NK-92 treated with Interleukin-12 subunit alpha and Interleukin-12 subunit beta, amount 100 ng/mL, for 24 hours (cell line): ENCODE measurements around the gene FBXL13.
"Not testable (repeated sequence)": the region's sequence is repeated elsewhere in the genome, so short reads cannot be mapped to it uniquely, and the experiment has no call there.

Experiments used
- DNase-seq: peaks from one replicate; lab custom pipeline; 2025; lab: John Stamatoyannopoulos, UW

The FBXL13 gene

GRCh38 chr7:103079836-103080235 lies 5.2 kb upstream of the FBXL13 start:
- no peak for DNase-seq

GRCh38 chr7:103078226-103078625 lies 3.6 kb upstream of the FBXL13 start:
- not testable (repeated sequence) for DNase-seq

GRCh38 chr7:103077318-103077717 lies 2.7 kb upstream of the FBXL13 start:
- no peak for DNase-seq

- DNase-seq: peak; percentile 19
These were observed 2.2 kb upstream of the FBXL13 start for GRCh38 chr7:103076764-103077163.

GRCh38 chr7:103075337-103075918 lies 832 bp upstream of the FBXL13 start:
- DNase-seq: peak; percentile 73

- DNase-seq: no peak
These were observed 542 bp downstream of the FBXL13 start for GRCh38 chr7:103073989-103074518.

DNA sequence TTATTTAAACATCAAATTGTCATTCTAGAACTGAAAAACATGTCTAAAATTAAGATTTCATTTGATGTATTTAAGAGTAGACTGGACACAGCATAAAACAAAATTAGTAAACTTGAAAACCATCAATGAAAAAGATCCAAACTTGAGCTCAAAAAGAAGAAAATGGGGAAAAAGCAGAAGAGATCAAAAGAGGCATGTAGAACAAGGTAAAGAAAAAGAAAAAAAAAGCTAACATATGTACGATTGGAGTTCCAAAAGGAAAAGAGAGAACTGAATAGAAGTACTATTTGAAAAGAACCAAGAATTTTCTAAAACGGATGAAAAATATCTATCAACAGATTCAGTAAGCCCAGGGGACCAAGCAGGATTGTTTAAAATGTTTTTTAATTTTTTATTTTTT lies 3.6 kb downstream of the FBXL13 start:
- DNase-seq: no peak

- DNase-seq: no peak
These were observed 5.9 kb downstream of the FBXL13 start for GRCh38 chr7:103068414-103069403.

DNA sequence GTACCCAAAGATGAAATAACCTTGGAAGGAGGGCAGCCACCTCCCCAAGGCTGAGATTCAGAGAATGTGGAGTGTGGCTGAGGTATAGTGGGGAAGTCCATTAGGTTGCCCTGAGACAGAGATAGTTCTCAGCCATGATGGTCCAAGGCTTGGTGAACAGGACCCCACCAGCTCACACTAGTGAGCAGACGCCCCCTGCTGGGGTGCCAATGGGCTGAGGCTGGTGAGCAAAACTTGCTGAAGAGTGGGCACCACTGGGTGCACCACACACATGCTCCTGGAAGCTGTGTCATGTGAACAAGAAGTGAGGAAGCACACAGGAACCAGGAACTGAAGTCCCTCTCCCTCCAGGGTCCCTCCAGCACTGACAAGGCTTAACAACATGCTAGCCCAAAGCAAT lies 8.9 kb downstream of the FBXL13 start:
- DNase-seq: peak; percentile 41

- no peak for DNase-seq
These were observed 10.7 kb downstream of the FBXL13 start for GRCh38 chr7:103063895-103064294.

- no peak for DNase-seq
These were observed 15.1 kb downstream of the FBXL13 start for GRCh38 chr7:103059471-103059870.

GRCh38 chr7:103058122-103058521 lies 16.5 kb downstream of the FBXL13 start:
- no peak for DNase-seq

- DNase-seq: not testable (repeated sequence)
These were observed 18.6 kb downstream of the FBXL13 start for GRCh38 chr7:103056006-103056405.

DNA sequence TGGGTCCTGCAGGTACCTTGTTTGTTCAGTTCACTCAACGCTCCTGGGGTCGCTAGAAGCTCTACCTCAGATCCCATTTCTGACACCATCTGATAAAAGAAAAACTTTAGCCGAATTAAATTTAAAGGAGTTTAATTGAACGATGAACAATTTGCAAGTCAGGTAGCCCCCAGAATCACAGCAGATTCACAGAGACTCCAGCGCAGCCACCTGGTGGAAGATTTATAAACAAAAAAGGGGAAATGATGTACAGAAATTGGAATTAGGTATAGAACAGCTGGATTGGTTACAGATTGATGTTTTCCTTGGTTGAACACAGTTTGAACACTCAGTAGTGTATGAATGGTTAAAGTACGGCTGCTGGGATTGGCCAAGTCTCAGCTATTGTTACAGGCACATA lies 23.1 kb downstream of the FBXL13 start:
- no peak for DNase-seq

DNA sequence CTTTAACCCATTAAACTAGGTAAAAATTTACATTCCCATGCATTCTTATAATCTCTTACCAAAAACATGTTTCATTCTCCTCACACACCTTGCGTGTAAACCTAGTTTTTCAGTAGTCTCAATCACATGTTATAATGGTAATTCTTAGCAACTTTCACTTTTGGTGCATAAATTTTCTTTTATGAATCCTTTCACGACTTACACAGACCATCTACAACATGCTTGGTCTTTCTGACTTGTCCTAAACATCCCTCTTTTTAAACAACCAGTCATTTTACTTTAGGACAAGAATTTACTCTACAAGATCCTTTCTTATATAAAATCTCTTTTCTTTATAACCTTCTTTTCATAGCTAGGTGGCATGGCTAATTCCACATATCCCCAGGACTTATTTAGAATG lies 25.8 kb downstream of the FBXL13 start:
- DNase-seq: no peak

DNA sequence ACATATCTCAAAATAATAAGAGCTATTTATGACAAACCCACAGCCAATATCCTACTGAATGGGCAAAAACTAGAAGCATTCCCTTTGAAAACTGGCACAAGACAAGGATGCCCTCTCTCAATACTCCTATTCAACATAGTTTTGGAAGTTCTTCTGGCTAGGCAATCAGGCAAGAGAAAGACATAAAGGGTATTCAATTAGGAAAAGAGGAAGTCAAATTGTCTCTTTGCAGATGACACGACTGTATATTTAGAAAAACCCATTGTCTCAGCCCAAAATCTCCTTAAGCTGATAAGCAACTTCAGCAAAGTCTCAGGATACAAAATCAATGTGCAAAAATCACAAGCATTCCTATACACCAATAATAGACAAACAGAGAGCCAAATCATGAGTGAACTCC lies 32.8 kb downstream of the FBXL13 start:
- DNase-seq: not testable (repeated sequence)

- DNase-seq: not testable (repeated sequence)
These were observed 36.5 kb downstream of the FBXL13 start for GRCh38 chr7:103037823-103038739.

DNA sequence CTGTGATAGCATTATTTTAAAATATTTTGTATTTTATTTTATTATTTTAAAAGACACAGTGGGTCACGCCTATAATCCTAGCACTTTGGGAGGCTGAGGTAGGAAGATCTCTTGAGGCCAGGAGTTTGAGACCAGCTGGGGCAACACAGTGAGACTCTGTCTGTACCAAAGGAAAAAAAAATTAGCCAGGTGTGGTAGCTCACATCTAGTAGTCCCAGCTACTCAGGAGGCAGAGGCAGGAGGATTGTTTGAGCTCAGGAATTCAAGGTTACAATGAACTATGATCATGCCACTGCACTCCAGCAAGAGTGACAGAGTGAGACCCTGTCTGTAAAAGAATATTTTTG lies 37.1 kb downstream of the FBXL13 start:
- no peak for DNase-seq

- DNase-seq: not testable (repeated sequence)
These were observed 40.3 kb downstream of the FBXL13 start for GRCh38 chr7:103034318-103034717.

GRCh38 chr7:103031781-103032180 lies 42.8 kb downstream of the FBXL13 start:
- DNase-seq: no peak

DNA sequence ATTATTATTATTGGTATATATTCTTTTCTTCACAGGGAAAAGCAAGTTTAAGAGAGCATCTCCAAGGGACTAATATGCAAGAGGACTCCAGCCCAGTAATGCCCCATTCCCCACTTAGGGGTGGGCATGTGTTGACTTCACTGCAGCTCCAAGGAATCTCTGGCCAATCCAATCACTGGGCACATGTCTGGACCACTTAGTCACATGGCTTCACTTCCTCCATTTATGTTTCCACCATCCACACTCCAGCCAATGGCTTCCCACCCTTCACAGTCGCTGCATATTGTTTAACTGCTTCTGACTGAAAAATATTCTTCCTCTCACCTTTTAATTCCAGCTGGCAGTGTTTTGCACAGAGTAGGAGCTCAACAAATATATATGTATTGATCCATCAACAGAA lies 43.6 kb downstream of the FBXL13 start:
- no peak for DNase-seq

- no peak for DNase-seq
These were observed 49.3 kb downstream of the FBXL13 start for GRCh38 chr7:103025341-103025740.
